ENCODE results near the gene IQCN.

- no peak for TF ChIP-seq CTCF (conservative IDR thresholded peaks at IDR 0.05)
- TF ChIP-seq ZFX (IDR thresholded peaks at IDR 0.05) = no peak
Measured at GRCh38 chr19:18320865-18321733, 46.8 kb upstream of the IQCN start.

Data from C4-2B (cell line).